ENCODE results near the gene ZNF155. TPM values are rescaled to one million over a fixed set of nuclear protein-coding genes. Genes with fewer than 3 reads are reported as not detected.

ZNF155 gene
- polyA plus RNA-seq, 2 of the 4 experiments (the other 2 are of a cell fraction), result 3.9 to 6.6 TPM

- Histone ChIP-seq H3K4me2 (peak overlapping the region; percentile 67), H3K27ac (peak overlapping the region; percentile 37 to 83; a peak in 4 of 6 replicates), H3K4me3 (peak overlapping the region; percentile 67), H3K4me1 (no peaks in the 10 kb centered on the region), H3K9me3 (peaks cover 71% of the 10 kb centered on the region)
- 87% methylated on average over 2 of the region's 2 CpGs for WGBS (ENCODE audit: missing lambda C conversion rate)
- no peak for TF ChIP-seq ZNF302 (CRISPR knock-in tag; IDR thresholded peaks at IDR 0.05)
- no peak for TF ChIP-seq CTCF (IDR thresholded peaks at IDR 0.05)
- TF ChIP-seq JUNB (IDR thresholded peaks at IDR 0.05), result no peak
- TF ChIP-seq POLR2A (IDR thresholded peaks at IDR 0.05; ENCODE audit: low read length), result no peak
- FAIRE-seq, result no peak
- ChIA-PET CTCF (interaction anchor here (0.7 kb wide), 1 partner anchor 18 kb away, joined by 4 read pairs; no protein-coding TSS in a partner anchor), POLR2A (interaction anchor here (0.5 to 1.7 kb wide), 2 partner anchors 39 to 48 kb away, joined by 3 to 4 read pairs; partner anchors contain the start of gene ZNF45)
- no peak for DNase-seq (ENCODE audit: low read depth in 1 of 2, low spot score in 1 of 2)
- ATAC-seq, result peak in 1 of 2 experiments; percentile 5; a peak in 2 of 6 replicates
These were observed 460 bp upstream of the ZNF155 start for GRCh38 chr19:43983544-43983911.

GRCh38 chr19:43984687-43985000 lies 656 bp downstream of the ZNF155 start:
- POLR2A ChIA-PET, result interaction anchor here (1.7 kb wide), 1 partner anchor 50 kb away, joined by 4 read pairs; the partner anchor contains the start of gene ZNF45
- Histone ChIP-seq H3K27ac (peak overlapping the region; percentile 69 to 83), H3K9me3 (peaks cover 74% of the 10 kb centered on the region), H3K4me1 (no peaks in the 10 kb centered on the region), H3K4me2 (peak overlapping the region; percentile 67), H3K4me3 (peak overlapping the region; percentile 67)
- CTCF ChIA-PET, result no interaction called here
- FAIRE-seq (no peak), ATAC-seq (peak; percentile 46 to 59; a peak in 5 of 6 replicates), DNase-seq (ENCODE audit: low read depth in 1 of 2, low spot score in 1 of 2) (no peak)
- 47% methylated on average over 14 of the region's 14 CpGs for WGBS (ENCODE audit: missing lambda C conversion rate)
- TF ChIP-seq NPAS2 (CRISPR knock-in tag; IDR thresholded peaks at IDR 0.05; ENCODE audit: borderline replicate concordance) (no peak), CBX2 (IDR thresholded peaks at IDR 0.05; ENCODE audit: borderline replicate concordance, low read depth) (no peak)

GRCh38 chr19:43997631-43998290 lies 13.8 kb downstream of the ZNF155 start:
- WGBS (ENCODE audit: missing lambda C conversion rate), result 67% methylated on average over 10 of the region's 10 CpGs
- Histone ChIP-seq H3K9me3 (peaks cover 73% of the 10 kb centered on the region), H3K4me1 (no peaks in the 10 kb centered on the region), H3K27ac (no peak overlapping the region), H3K4me2 (no peak overlapping the region), H3K4me3 (no peak overlapping the region)
- TF ChIP-seq SREBF2 (IDR thresholded peaks at IDR 0.05), result no peak
- TF ChIP-seq HEYL (CRISPR knock-in tag; IDR thresholded peaks at IDR 0.05), result no peak
- TF ChIP-seq ZC3H11A (IDR thresholded peaks at IDR 0.05), result no peak
- TF ChIP-seq BHLHE40 (IDR thresholded peaks at IDR 0.05; ENCODE audit: low read depth, low read length), result no peak
- TF ChIP-seq ESRRA (IDR thresholded peaks at IDR 0.05; ENCODE audit: borderline replicate concordance, low read length), result no peak
- no peak for TF ChIP-seq PHF8 (IDR thresholded peaks at IDR 0.05; ENCODE audit: borderline replicate concordance, low read depth)
- TF ChIP-seq NFE2L2 (conservative IDR thresholded peaks at IDR 0.05; ENCODE audit: low read length), result no peak
- TF ChIP-seq PBX3 (IDR thresholded peaks at IDR 0.05), result no peak
- no peak for TF ChIP-seq HOXB13 (CRISPR knock-in tag; IDR thresholded peaks at IDR 0.05; ENCODE audit: low read depth)
- TF ChIP-seq JUN (IDR thresholded peaks at IDR 0.05), result no peak
- no peak for TF ChIP-seq REST (IDR thresholded peaks at IDR 0.05)
- no peak for TF ChIP-seq RARB (CRISPR knock-in tag; IDR thresholded peaks at IDR 0.05)
- no peak for TF ChIP-seq MAFK (IDR thresholded peaks at IDR 0.05; ENCODE audit: partially characterized antibody)
- no peak for TF ChIP-seq BCL3 (IDR thresholded peaks at IDR 0.05)
- DNase-seq (ENCODE audit: low read depth in 1 of 2, low spot score in 1 of 2), result no peak
- no peak for ATAC-seq
- ChIA-PET POLR2A (no interaction called here), CTCF (no interaction called here)
- FAIRE-seq, result no peak

Data from A549 (cell line).